Upper lobe of left lung (tissue), 6 donors: ENCODE measurements around the gene GABBR2. TPM values are rescaled to one million over a fixed set of nuclear protein-coding genes. Genes with fewer than 3 reads are reported as not detected.
"Not testable (repeated sequence)": the region's sequence is repeated elsewhere in the genome, so short reads cannot be mapped to it uniquely, and the experiment has no call there.

Experiments
- ATAC-seq, 2 donors: fragments of 200-7000 bp; cut with Tn5 transposase; one replicate each; pipeline ENCODE4 v1.9.1; 2022; ENCODE audit warnings: mild to moderate bottlenecking in 2 of 2, moderate library complexity in 2 of 2; ENCODE audit not compliant: low FRiP score in 2 of 2
- DNase-seq, 2 donors: peaks; one replicate each; pipeline ENCODE4 v3.0.0-alpha.2; 2019 to 2020
- H3K27ac ChIP-seq, 4 donors: fragments of 200-600 bp; sonication (generic); one replicate each; pipeline ENCODE4 v1.5.1; 2016 to 2019
- H3K27me3 ChIP-seq, 4 donors: fragments of 200-600 bp; sonication (generic); one replicate each; pipeline ENCODE4 v1.5.1; 2017 to 2019
- H3K36me3 ChIP-seq, 4 donors: fragments of 200-600 bp; sonication (generic); one replicate each; pipeline ENCODE4 v1.5.1; 2016 to 2019
- H3K4me1 ChIP-seq, 4 donors: fragments of 200-600 bp; sonication (generic); one replicate each; pipeline ENCODE4 v1.5.1; 2018 to 2019
- H3K4me3 ChIP-seq, 4 donors: fragments of 200-600 bp; sonication (generic); one replicate each; pipeline ENCODE4 v1.5.1; 2017 to 2019; ENCODE audit warnings: mild to moderate bottlenecking in 2 of 4, moderate library complexity in 1 of 4
- H3K9me3 ChIP-seq, 4 donors: fragments of 200-600 bp; sonication (generic); one replicate each; pipeline ENCODE4 v1.5.1; 2018 to 2019
- CTCF ChIP-seq, 6 experiments: fragments of 450-650 bp in 4 of 6; fragments of 200-600 bp in 2 of 6; sonication (generic) in 2 of 6; IDR thresholded peaks; one replicate each; pipeline ENCODE4 v1.5.1; 2016 to 2019; ENCODE audit warnings: antibody characterized with exemption in 6 of 6
- EP300 ChIP-seq, 4 donors: sonication (generic); formaldehyde crosslinking; IDR thresholded peaks; one replicate each; pipeline ENCODE4 v1.5.1; 2017; ENCODE audit warnings: antibody characterized with exemption in 4 of 4, control low read depth in 2 of 4
- POLR2A ChIP-seq, 4 donors: fragments of 450-650 bp; IDR thresholded peaks; one replicate each; pipeline ENCODE4 v1.5.1; 2016 to 2017; ENCODE audit warnings: antibody characterized with exemption in 4 of 4, mild to moderate bottlenecking in 2 of 4
- POLR2AphosphoS5 ChIP-seq, 2 donors: sonication (generic); formaldehyde crosslinking; IDR thresholded peaks; one replicate each; pipeline ENCODE4 v1.5.1; 2017; ENCODE audit warnings: antibody characterized with exemption in 2 of 2
- WGBS, 2 donors: methylation state at CpG; one replicate each; pipeline ENCODE4 v1.1.5; 2017 to 2018; 5-methylcytosine and 5-hydroxymethylcytosine counted together
- total RNA-seq, 6 donors: library from RNA; depleted of rRNA in 4 of 6; stranded (reverse); fragments of >200 nt in 4 of 6; gene quantifications; one replicate each; pipeline versions ENCODE4 v1.1.0 to v1.2.1, GENCODE V29; 2016 to 2021
- donor health status: DM: no; HTN: no; CAD: no; lungs with moderate emphysema.
- donor health status: DM: no; HTN: yes; CAD: no; lungs with severe emphysema.

Gene GABBR2
- total RNA-seq, 6 donors from 2014 or later, result 0.15 to 1.00 (median 0.81) TPM; not detected in 1

- 85 to 86% methylated on average over 8 of the region's 8 CpGs for WGBS, 2 donors
- Histone ChIP-seq H3K27ac (peak overlapping the region; percentile 56 to 78 (median 70)), H3K27me3 (no peaks in the 10 kb centered on the region), H3K36me3 (no peaks in the 10 kb centered on the region), H3K9me3 (no peaks in the 10 kb centered on the region), H3K4me3 (no peak overlapping the region), H3K4me1 (peaks cover 0 to 15% (median 0%) of the 10 kb centered on the region in 4 donors)
- ATAC-seq (no peak), DNase-seq (no peak)
- no peak for TF ChIP-seq POLR2A (IDR thresholded peaks at IDR 0.05)
- no peak for TF ChIP-seq EP300 (IDR thresholded peaks at IDR 0.05)
- TF ChIP-seq POLR2AphosphoS5 (IDR thresholded peaks at IDR 0.05), result no peak
- TF ChIP-seq CTCF (IDR thresholded peaks at IDR 0.05), result no peak
Measured at GRCh38 chr9:98501819-98502218, 206.9 kb downstream of the GABBR2 start.

GRCh38 chr9:98501259-98501658 is 207.5 kb downstream of the GABBR2 start:
- Histone ChIP-seq H3K27ac (peak overlapping the region in 3 of 4 donors; percentile 62 to 78 (median 77)), H3K4me1 (peaks cover 0 to 15% (median 0%) of the 10 kb centered on the region in 4 donors)
- H3K27me3 ChIP-seq, DNase-seq, H3K36me3 ChIP-seq, H3K4me3 ChIP-seq, ATAC-seq, H3K9me3 ChIP-seq: not testable (repeated sequence)
- 78 to 80% methylated on average over 8 of the region's 8 CpGs for WGBS, 2 donors

GRCh38 chr9:98500337-98500919 is 208.3 kb downstream of the GABBR2 start:
- TF ChIP-seq EP300 (IDR thresholded peaks at IDR 0.05), result no peak
- no peak for TF ChIP-seq POLR2AphosphoS5 (IDR thresholded peaks at IDR 0.05)
- TF ChIP-seq POLR2A (IDR thresholded peaks at IDR 0.05), result no peak
- no peak for TF ChIP-seq CTCF (IDR thresholded peaks at IDR 0.05)
- H3K36me3 ChIP-seq, result no peaks in the 10 kb centered on the region
- H3K4me3 ChIP-seq, result no peak overlapping the region
- 88 to 89% methylated on average over 7 of the region's 7 CpGs for WGBS, 2 donors
- H3K9me3 ChIP-seq, result no peaks in the 10 kb centered on the region
- H3K27ac ChIP-seq, result no peak overlapping the region
- DNase-seq, result no peak
- peaks cover 0 to 15% (median 0%) of the 10 kb centered on the region in 4 donors for H3K4me1 ChIP-seq
- no peaks in the 10 kb centered on the region for H3K27me3 ChIP-seq
- no peak for ATAC-seq

GRCh38 chr9:98495530-98495929 is 213.2 kb downstream of the GABBR2 start:
- Histone ChIP-seq H3K36me3 (no peaks in the 10 kb centered on the region), H3K9me3 (no peaks in the 10 kb centered on the region), H3K27ac (no peak overlapping the region), H3K4me3 (no peak overlapping the region), H3K4me1 (no peaks in the 10 kb centered on the region), H3K27me3 (no peaks in the 10 kb centered on the region)
- WGBS, 2 donors, result 79 to 84% methylated on average over 3 of the region's 3 CpGs
- no peak for ATAC-seq
- no peak for DNase-seq
- TF ChIP-seq EP300 (IDR thresholded peaks at IDR 0.05) (no peak), POLR2AphosphoS5 (IDR thresholded peaks at IDR 0.05) (no peak), POLR2A (IDR thresholded peaks at IDR 0.05) (no peak), CTCF (IDR thresholded peaks at IDR 0.05) (no peak)

GRCh38 chr9:98494852-98495251 is 213.9 kb downstream of the GABBR2 start:
- Histone ChIP-seq H3K27ac (no peak overlapping the region), H3K9me3 (no peaks in the 10 kb centered on the region), H3K4me1 (no peaks in the 10 kb centered on the region), H3K4me3 (no peak overlapping the region), H3K27me3 (no peaks in the 10 kb centered on the region), H3K36me3 (no peaks in the 10 kb centered on the region)
- no peak for TF ChIP-seq POLR2AphosphoS5 (IDR thresholded peaks at IDR 0.05)
- no peak for TF ChIP-seq EP300 (IDR thresholded peaks at IDR 0.05)
- no peak for ATAC-seq
- 92% methylated on average over 2 of the region's 2 CpGs; no CpG with 5 or more reads in 1 of the 2 donors for WGBS, 2 donors
- no peak for DNase-seq

- no peaks in the 10 kb centered on the region for H3K27me3 ChIP-seq
- ATAC-seq, result peak in 1 of 2 donors; percentile 45
- TF ChIP-seq POLR2A (IDR thresholded peaks at IDR 0.05) (no peak), POLR2AphosphoS5 (IDR thresholded peaks at IDR 0.05) (no peak), EP300 (IDR thresholded peaks at IDR 0.05) (no peak), CTCF (IDR thresholded peaks at IDR 0.05) (no peak)
- no peak overlapping the region for H3K27ac ChIP-seq
- H3K4me3 ChIP-seq, result no peak overlapping the region
- H3K9me3 ChIP-seq, result no peaks in the 10 kb centered on the region
- WGBS, 2 donors, result 51 to 58% methylated on average over 3 of the region's 3 CpGs
- H3K36me3 ChIP-seq, result no peaks in the 10 kb centered on the region
- no peak for DNase-seq
- H3K4me1 ChIP-seq, result no peaks in the 10 kb centered on the region
Measured at GRCh38 chr9:98491828-98492227, 216.9 kb downstream of the GABBR2 start.
